Measurements from ENCODE around the gene AFAP1. TPM values are rescaled to one million over a fixed set of nuclear protein-coding genes. Genes with fewer than 3 reads are reported as not detected.

The AFAP1 gene
- total RNA-seq, 1 donor from 2014 or later, result 67.9 TPM

- Histone ChIP-seq H3K4me2 (ENCODE audit: low read length) (peak overlapping the region; percentile 73), H3K4me3 (ENCODE audit: insufficient read depth, low read depth, low read length) (peak overlapping the region; percentile 3), H3K27me3 (ENCODE audit: insufficient read depth, low read length) (no peaks in the 10 kb centered on the region), H3K79me2 (ENCODE audit: insufficient read depth, low read length) (peaks cover 100% of the 10 kb centered on the region), H3K27ac (ENCODE audit: low read depth, low read length) (peak overlapping the region; percentile 99), H3K9me3 (ENCODE audit: insufficient read depth, low read depth, low read length) (no peaks in the 10 kb centered on the region), H4K20me1 (ENCODE audit: insufficient read depth, low read length) (peaks cover 6% of the 10 kb centered on the region), H3K36me3 (ENCODE audit: insufficient read depth, low read length) (peaks cover 11% of the 10 kb centered on the region), H2AFZ (ENCODE audit: low read depth, low read length) (no peak overlapping the region), H3K4me1 (ENCODE audit: insufficient read depth, low read length) (peaks cover 54% of the 10 kb centered on the region), H3K9ac (ENCODE audit: low read length) (peak overlapping the region; percentile 86)
- peak overlapping the region; percentile 66 for H3K4me3 Mint-ChIP-seq (ENCODE audit: unreplicated experiment)
- H3K27me3 Mint-ChIP-seq (ENCODE audit: low read depth, unreplicated experiment), result no peaks in the 10 kb centered on the region
- H3K9me3 Mint-ChIP-seq (ENCODE audit: unreplicated experiment), result peaks cover 7% of the 10 kb centered on the region
- H3K36me3 Mint-ChIP-seq (ENCODE audit: low read depth, unreplicated experiment), result peaks cover 21% of the 10 kb centered on the region
- FAIRE-seq (peak; percentile 97), DNase-seq (ENCODE audit: low read depth) (peak; percentile 97)
- no peak for TF ChIP-seq EZH2 (IDR thresholded peaks at IDR 0.05; ENCODE audit: insufficient read depth, low read length)
- TF ChIP-seq CTCF (IDR thresholded peaks at IDR 0.05; ENCODE audit: insufficient read depth, low read depth, low read length), result no peak
- peak overlapping the region; percentile 92 for H3K27ac Mint-ChIP-seq (ENCODE audit: unreplicated experiment)
- H3K4me1 Mint-ChIP-seq (ENCODE audit: low read depth, unreplicated experiment), result peaks cover 39% of the 10 kb centered on the region
Observed at GRCh38 chr4:7890635-7891393, 48.8 kb downstream of the AFAP1 start.

DNA sequence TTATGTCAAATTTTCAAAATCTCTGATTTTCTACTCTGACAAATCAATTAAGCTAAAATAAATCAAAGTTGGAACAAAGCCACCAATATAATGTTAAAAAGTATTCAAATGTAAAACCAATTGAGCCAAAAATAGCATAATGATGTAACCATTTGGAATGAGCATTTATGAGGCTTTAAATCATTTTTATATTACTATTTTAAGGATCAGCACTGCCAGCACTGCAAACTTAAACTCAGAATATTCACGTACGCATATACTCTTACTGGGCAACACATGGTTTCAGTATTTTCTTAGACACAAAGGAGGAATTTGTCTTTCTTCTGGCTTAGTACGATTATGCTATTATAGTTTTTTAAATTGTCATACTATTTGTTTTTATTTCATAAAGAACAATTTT is 52.2 kb downstream of the AFAP1 start:
- peak overlapping the region; percentile 51 for H3K9ac ChIP-seq (ENCODE audit: low read length)
- peaks cover 51% of the 10 kb centered on the region for H3K4me1 ChIP-seq (ENCODE audit: insufficient read depth, low read length)
- H3K36me3 Mint-ChIP-seq (ENCODE audit: low read depth, unreplicated experiment), result peaks cover 13% of the 10 kb centered on the region
- H3K4me3 ChIP-seq (ENCODE audit: insufficient read depth, low read depth, low read length), result no peak overlapping the region
- H3K9me3 Mint-ChIP-seq (ENCODE audit: unreplicated experiment), result peaks cover 7% of the 10 kb centered on the region
- DNase-seq (ENCODE audit: low read depth) (no peak), FAIRE-seq (no peak)
- peaks cover 5% of the 10 kb centered on the region for H3K36me3 ChIP-seq (ENCODE audit: insufficient read depth, low read length)
- H3K4me3 Mint-ChIP-seq (ENCODE audit: unreplicated experiment), result no peak overlapping the region
- H3K4me2 ChIP-seq (ENCODE audit: low read length), result peak overlapping the region; percentile 24
- no peaks in the 10 kb centered on the region for H3K27me3 Mint-ChIP-seq (ENCODE audit: low read depth, unreplicated experiment)
- H4K20me1 ChIP-seq (ENCODE audit: insufficient read depth, low read length), result peaks cover 16% of the 10 kb centered on the region
- peak overlapping the region; percentile 52 for H3K27ac ChIP-seq (ENCODE audit: low read depth, low read length)
- peaks cover 100% of the 10 kb centered on the region for H3K79me2 ChIP-seq (ENCODE audit: insufficient read depth, low read length)
- no peak for TF ChIP-seq CTCF (IDR thresholded peaks at IDR 0.05; ENCODE audit: insufficient read depth, low read depth, low read length)
- peaks cover 48% of the 10 kb centered on the region for H3K4me1 Mint-ChIP-seq (ENCODE audit: low read depth, unreplicated experiment)
- no peak overlapping the region for H2AFZ ChIP-seq (ENCODE audit: low read depth, low read length)
- H3K9me3 ChIP-seq (ENCODE audit: insufficient read depth, low read depth, low read length), result no peaks in the 10 kb centered on the region
- no peaks in the 10 kb centered on the region for H3K27me3 ChIP-seq (ENCODE audit: insufficient read depth, low read length)
- H3K27ac Mint-ChIP-seq (ENCODE audit: unreplicated experiment), result no peak overlapping the region

Measured in astrocyte (in vitro differentiated cells and primary cell).